T-helper 9 cell (primary cell): ENCODE measurements around the gene ABCC1.
"Not testable (repeated sequence)": the region's sequence is repeated elsewhere in the genome, so short reads cannot be mapped to it uniquely, and the experiment has no call there.

Experiments used
- DNase-seq: peaks from one replicate; pipeline ENCODE4 v3.0.0-alpha.2; 2020

The ABCC1 gene

DNA sequence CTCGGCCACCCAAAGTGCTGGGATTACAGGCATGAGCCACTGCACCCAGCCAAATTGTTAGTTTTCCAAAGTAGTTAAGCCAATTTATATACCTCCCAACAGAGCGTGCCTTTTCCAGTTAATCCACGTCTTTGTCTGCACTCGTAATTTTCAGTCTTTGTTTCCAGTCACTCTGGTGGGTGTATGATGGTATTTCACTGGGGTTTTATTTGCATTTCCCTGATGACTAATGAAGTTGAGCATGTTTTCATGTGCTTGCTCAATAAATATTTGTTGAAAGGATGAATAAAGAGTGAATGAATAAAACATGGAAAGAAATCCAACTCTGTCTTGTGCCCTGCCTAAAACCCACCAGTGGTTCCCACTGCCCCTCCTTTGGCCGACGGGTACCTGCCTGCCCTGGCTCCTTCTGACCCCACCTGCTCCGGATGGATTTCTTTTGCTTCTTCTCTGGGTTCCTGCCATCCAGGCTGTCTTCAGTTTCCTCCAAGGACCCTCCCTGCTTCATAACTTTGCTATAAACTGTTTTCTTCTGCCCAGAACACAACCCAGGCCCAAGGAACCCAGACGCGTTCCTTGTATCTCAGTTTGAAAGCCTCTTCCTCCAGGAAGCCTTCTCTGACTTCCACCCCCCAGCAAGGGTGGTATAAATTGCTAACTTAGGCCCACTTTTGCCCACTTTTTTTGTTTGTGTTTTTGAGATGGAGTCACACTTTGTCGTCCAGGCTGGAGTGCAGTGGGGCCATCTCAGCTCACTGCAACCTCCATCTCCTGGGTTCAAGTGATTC, 3.0 kb upstream of the ABCC1 start:
- DNase-seq: no peak

- DNase-seq: no peak
Observed at GRCh38 chr16:15947983-15948509, 1.4 kb upstream of the ABCC1 start.

GRCh38 chr16:15948532-15949209, 745 bp upstream of the ABCC1 start:
- no peak for DNase-seq

DNA sequence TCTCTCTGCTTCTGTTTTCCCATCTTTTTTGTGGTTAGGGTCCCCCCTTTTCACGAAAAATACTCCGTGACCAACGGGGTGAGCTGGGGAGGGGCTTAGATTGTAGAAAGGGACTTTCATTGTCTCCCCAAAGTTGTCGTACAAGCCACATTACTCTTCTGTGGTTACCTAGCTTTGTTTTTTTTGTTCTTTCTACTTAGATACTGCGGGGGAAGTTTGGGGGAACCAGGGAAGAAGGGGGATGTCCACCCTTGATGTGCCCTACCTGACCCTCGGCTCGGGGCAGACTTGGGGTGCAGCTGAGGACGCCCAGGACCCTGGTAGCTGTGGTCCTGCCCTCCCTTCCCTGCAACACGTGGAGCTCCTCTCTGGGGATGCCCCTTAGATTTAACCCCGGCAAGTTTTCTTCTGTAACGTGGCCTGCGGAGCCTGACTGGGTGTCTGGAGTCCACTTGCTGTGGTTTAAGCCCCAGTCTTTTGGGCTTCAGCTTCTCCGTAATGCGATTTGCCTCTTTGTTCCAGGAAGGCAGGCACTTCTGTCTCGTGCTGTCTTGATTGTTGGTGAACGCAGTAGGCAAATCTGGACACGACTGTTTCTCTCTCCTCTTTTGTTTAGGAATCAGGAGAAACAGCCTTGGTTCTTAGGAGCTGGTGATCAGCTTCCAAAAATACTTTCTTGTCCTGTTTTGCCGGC, 892 bp downstream of the ABCC1 start:
- DNase-seq: peak; percentile 37

GRCh38 chr16:15950869-15951268, 1.5 kb downstream of the ABCC1 start:
- no peak for DNase-seq

DNA sequence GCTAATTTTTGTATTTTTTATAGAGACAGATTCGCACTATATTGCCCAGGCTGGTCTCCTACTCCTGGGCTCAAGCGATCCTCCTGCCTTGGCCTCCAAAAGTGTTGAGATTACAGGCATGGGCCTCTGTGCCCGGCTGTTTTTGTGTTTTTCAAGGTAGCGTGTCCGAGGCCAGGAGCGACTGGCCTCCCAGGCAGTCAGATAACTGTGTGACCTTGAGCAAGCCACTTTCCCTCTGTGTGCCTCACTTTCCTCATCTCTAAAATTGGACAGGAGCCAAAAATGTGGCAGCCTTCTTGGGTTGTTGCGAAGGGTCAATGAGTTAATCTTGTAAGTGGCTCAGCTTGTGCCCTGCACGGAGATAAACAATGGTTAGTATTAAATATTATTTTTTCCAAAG, 2.4 kb downstream of the ABCC1 start:
- no peak for DNase-seq

DNA sequence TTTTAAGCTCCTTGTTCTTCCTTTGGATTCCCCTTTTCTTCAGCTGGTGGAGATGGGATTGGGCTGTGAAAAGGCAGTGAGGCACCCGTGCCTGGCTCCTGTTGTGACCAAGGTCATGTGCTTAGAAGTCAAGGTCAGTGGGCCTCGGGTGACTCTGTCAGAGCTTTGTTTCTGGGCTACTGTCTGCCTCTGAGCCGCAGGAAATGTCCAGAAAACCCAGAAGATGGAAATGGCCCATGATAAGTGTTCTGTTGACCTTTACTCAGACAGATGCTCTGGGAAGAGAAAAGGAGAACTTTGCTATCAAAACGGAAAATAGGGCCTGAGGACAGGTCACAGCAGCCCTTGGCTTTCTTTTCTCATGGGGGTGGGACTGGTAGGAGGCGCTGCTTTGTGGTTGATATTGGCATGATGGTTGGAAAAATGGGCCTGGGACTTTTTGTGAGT, 2.9 kb downstream of the ABCC1 start:
- DNase-seq: no peak

GRCh38 chr16:15953477-15953876, 4.1 kb downstream of the ABCC1 start:
- DNase-seq: no peak

DNA sequence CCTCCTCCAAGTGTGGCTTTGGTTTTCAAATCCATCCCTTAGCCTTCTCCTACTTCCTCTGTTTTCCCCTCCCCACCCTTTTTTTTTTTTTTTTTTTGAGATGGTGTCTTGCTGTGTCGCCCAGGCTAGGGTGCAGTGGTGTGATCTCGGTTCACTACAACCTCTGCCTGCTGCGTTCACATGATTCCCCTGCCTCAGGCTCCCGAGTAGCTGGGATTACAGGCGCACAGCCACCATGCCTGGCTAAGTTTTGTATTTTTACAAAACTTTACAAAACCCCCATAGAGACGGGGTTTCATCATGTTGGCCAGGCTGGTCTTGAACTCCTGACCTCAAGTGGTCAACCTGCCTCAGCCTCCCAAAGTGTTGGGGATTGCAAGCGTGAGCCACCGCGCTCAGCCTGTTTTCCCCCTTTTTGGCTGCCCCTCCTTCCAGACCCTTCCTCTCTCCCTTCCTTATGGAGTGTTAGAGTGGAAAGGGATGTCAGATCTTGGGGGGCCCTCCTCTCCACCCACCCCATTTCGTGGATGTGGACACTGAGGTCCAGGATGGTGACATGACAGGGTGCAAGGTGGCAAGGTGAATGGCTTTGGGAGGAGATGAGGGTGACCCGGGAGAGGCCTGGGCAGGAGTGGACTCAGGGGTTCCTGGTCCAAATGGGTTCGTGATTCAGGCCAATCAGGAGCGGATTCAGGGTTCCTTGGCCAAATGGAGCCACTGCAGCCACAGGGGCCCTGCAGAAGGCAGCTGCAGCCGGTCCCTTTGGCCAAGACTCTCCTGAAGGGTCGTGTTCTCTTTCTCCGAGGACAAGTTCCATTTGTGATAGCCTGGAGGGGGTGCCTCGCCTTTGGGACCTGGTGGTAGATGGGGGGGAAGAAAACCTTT, 4.8 kb downstream of the ABCC1 start:
- DNase-seq: no peak

DNA sequence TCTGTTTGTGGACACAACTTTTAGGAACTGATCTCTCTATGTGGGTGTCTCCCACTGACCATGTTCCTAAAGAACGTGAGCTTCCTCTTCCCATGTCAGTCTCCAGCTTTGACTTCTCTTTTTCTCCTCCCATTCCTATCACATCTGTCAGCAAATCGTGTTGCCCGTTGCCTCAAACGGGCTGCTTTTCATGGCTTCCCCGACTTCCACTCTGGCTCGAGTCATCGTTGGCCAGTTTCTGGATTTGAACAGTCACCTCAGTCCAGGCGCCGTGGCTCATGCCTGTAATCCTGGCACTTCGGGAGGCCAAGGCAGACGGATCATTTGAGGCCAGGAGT, 5.4 kb downstream of the ABCC1 start:
- DNase-seq: no peak

DNA sequence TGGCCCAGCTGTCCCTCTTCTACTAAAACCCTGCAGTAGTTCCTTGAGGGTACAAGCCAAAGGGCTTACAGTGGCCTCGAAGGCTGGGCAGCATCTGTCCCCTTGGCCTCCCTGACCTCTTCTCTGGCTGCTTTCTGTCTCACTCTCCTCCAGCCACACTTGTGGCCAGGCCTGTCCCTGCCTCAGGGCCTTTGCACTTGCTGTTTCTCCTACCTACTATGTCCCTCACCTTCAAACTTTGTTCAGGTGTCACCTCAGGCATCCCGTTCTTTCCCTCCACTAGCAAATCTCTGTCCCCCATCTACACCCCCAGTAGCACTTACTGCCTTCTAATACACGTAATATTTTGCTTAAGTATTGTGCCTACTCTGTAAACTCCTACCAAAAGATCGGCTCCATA, 6.0 kb downstream of the ABCC1 start:
- DNase-seq: no peak

DNA sequence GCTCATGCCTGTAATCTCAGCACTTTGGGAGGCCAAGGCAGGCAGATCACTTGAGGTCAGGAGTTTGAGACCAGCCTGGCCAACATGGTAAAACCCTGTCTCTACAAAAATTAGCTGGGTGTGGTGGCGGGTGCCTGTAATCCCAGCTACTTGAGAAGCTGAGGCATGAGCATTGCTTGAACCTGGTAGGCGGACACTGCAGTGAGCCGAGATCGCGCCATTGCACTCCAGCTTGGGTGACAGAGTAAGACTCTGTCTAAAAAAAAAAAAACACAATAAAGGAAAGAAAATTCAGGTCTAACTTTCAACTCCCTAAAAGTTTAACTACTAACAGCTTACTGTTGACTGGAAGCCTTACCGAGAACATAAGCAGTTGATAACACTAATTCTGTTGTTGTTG, 6.7 kb downstream of the ABCC1 start:
- DNase-seq: not testable (repeated sequence)

GRCh38 chr16:15958703-15959348, 9.4 kb downstream of the ABCC1 start:
- no peak for DNase-seq

GRCh38 chr16:15960124-15960971, 10.9 kb downstream of the ABCC1 start:
- no peak for DNase-seq

- DNase-seq: peak; percentile 49
Observed at GRCh38 chr16:15961060-15961511, 11.7 kb downstream of the ABCC1 start.

GRCh38 chr16:15961571-15962090, 12.2 kb downstream of the ABCC1 start:
- no peak for DNase-seq

DNA sequence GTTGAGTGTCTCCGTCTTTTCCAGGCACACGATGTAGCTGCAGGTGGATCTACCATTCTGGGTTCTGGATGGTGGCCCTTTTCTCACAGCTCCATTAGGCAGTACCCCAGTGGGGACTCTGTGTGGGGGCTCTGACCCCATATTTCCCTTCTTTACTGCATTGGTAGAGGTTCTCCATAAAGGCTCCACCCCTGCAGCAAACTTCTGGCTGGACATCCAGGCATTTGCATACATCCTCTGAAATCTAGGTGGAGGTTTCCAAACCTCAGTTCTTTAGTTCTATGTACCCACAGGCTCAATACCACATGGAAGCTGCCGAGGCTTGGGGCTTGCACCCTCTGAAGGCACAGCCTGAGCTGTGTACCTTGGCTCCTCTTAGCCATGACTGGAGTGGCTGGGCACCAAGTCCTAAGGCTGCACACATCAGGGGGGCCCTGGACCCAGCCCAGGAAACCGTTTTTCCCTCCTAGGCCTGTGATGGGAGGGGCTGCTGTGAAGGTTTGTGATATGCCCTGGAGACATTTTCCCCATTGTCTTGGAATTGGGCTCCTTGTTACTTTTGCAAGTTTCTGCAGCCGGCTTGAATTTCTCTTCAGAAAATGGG, 14.0 kb downstream of the ABCC1 start:
- DNase-seq: no peak

DNA sequence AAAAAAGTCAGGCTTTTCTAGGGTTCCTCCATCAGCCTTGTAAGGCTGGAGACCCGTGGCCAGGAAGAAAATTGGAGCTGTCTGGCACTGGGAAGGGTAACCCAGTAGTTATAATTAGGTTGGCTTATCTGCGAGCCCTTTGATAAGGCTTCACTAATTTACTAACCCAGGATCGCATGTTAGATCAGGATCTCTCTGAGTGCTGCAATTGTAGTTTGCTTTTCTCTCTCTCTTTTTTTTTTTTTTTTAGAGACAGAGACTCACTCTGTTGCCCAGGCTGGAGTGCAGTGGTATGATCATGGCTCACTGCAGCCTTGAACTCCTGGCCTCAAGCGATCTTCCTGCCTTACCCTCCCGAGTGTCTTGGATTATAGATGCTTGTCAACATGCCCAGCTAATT, 17.0 kb downstream of the ABCC1 start:
- DNase-seq: no peak

DNA sequence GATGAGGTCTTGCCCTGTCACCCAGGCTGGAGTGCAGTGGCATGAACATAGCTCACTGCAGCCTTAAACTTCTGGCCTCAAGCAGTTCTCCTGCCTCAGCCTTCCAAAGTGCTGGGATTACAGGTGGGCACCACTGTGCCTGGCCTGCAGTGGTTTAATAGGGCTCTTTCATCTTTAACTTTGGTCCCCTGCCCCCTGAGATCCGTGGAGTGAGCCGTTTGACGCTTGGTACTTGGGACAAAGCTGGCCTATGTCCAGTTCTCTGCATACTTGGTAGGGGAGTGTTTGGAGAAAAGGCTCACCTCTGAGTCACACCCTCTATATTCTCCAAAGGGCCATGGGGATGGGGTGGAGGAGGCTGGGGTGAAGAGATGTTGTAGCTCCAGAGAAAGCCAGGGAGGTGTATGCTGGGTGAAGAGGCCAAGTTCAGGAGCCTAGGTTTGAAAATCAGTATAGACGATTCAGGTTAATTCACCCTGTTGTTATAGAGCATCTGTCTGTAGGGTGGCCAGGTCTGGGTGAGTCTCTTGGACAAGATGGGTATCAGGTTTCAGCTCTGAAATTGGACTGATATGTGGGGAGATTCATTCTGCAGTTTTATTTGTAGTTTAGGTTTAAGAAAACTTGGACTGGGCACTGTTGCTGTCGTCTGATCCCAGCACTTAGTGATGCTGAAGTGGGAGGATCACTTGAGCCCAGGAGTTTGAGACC, 17.6 kb downstream of the ABCC1 start:
- no peak for DNase-seq
